Measurements from ENCODE around the gene CYP27C1. TPM values are rescaled to one million over a fixed set of nuclear protein-coding genes. Genes with fewer than 3 reads are reported as not detected.

CYP27C1 gene, protein sequence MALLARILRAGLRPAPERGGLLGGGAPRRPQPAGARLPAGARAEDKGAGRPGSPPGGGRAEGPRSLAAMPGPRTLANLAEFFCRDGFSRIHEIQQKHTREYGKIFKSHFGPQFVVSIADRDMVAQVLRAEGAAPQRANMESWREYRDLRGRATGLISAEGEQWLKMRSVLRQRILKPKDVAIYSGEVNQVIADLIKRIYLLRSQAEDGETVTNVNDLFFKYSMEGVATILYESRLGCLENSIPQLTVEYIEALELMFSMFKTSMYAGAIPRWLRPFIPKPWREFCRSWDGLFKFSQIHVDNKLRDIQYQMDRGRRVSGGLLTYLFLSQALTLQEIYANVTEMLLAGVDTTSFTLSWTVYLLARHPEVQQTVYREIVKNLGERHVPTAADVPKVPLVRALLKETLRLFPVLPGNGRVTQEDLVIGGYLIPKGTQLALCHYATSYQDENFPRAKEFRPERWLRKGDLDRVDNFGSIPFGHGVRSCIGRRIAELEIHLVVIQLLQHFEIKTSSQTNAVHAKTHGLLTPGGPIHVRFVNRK
- 2.2 and 2.4 TPM in 2 replicates for total RNA-seq

DNA sequence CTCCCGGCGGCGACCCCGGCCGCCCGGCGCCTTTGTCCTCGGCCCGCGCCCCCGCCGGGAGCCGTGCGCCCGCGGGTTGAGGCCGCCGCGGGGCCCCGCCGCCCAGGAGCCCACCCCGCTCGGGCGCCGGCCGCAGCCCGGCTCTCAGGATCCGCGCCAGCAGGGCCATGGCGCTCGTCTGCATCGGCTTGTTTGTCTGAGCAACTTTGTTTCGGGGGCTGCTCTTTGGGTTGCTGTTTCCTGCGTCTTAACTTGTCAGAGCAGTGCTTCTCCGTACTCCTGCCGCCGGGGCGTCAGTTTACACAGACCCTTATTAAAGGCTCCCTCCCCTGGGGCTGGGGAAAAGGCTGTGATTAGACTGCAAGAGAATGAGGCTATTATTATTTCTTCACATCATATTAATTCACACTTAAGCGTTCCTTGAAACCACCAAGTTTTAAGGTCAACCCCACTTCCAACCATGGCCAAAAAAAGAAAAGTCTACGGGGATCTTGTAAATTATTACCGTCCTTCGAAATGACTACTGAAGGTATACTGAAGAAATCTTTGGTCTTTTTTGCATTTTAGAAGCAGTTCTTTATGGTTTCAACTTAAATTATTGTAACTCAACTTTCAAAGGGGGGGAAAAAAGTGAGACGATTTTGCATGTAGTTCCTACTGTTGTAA is at the start of gene CYP27C1:
CYP27C1 (minus strand) TSS at position 198 of the 666 bp plus-strand sequence; CDS start at position 169, 29 bp downstream.
- DNase-seq (ENCODE audit: insufficient read length, low spot score, missing footprints), result peak; percentile 84
- H3K4me3 ChIP-seq (ENCODE audit: insufficient read depth, low read length), result peak within 1 kb of the TSS; percentile 77
- TF ChIP-seq, protein P1, sequence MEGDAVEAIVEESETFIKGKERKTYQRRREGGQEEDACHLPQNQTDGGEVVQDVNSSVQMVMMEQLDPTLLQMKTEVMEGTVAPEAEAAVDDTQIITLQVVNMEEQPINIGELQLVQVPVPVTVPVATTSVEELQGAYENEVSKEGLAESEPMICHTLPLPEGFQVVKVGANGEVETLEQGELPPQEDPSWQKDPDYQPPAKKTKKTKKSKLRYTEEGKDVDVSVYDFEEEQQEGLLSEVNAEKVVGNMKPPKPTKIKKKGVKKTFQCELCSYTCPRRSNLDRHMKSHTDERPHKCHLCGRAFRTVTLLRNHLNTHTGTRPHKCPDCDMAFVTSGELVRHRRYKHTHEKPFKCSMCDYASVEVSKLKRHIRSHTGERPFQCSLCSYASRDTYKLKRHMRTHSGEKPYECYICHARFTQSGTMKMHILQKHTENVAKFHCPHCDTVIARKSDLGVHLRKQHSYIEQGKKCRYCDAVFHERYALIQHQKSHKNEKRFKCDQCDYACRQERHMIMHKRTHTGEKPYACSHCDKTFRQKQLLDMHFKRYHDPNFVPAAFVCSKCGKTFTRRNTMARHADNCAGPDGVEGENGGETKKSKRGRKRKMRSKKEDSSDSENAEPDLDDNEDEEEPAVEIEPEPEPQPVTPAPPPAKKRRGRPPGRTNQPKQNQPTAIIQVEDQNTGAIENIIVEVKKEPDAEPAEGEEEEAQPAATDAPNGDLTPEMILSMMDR (IDR thresholded peaks at IDR 0.05; ENCODE audit: extremely low read depth, low read depth, low read length), result no peak

DNA sequence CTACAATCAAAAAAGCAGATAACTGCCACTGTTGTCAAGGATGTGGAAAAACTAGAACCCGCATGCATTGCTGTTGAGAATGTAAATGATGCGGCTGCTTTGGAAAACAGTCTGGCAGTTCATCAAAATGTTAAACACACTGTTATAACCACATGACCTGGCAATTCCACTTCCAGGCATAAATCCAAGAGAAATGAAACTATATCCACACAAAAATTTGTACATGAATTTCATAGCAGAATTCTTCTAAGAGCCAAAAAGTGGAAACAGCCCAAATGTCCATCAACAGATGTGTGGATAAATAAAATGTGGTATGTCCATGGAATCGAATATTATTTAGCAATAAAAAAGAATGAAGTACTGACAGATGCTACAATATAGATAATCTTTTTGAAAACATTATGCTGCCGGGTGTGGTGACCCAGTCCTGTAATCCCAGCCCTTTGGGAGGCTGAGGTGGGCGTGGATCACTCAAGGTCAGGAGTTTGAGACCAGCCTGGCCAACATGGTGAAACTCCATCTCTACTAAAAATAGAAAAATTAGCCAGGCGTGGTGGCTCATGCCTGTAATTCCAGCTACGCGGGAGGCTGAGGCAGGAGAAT is 41.8 kb upstream of the CYP27C1 start:
- Histone ChIP-seq H3K4me1 (ENCODE audit: insufficient read depth, low read length) (no peaks in the 10 kb centered on the region), H3K79me2 (ENCODE audit: insufficient read depth, low read length) (no peaks in the 10 kb centered on the region), H3K27me3 (ENCODE audit: insufficient read depth, low read length) (no peaks in the 10 kb centered on the region), H3K27ac (ENCODE audit: low read depth, low read length) (no peak overlapping the region), H3K4me3 (ENCODE audit: insufficient read depth, low read length) (no peak overlapping the region), H3K36me3 (ENCODE audit: insufficient read depth, low read length) (peaks cover 54% of the 10 kb centered on the region), H4K20me1 (ENCODE audit: insufficient read depth, low read length) (no peaks in the 10 kb centered on the region), H3K9me3 (ENCODE audit: low read depth, low read length) (no peaks in the 10 kb centered on the region), H3K4me2 (ENCODE audit: insufficient read depth, low read length) (no peak overlapping the region), H2AFZ (ENCODE audit: low read length) (no peak overlapping the region)
- TF ChIP-seq, protein P1 (IDR thresholded peaks at IDR 0.05; ENCODE audit: extremely low read depth, low read depth, low read length), result no peak
- peak; percentile 87 for DNase-seq (ENCODE audit: insufficient read length, low spot score, missing footprints)

More for the DNA sequence above, at the start of gene CYP27C1:
- Histone ChIP-seq H3K27me3 (ENCODE audit: insufficient read depth, low read length) (no peaks in the 10 kb centered on the region), H3K79me2 (ENCODE audit: insufficient read depth, low read length) (no peaks in the 10 kb centered on the region), H3K9me3 (ENCODE audit: low read depth, low read length) (no peaks in the 10 kb centered on the region), H3K36me3 (ENCODE audit: insufficient read depth, low read length) (no peaks in the 10 kb centered on the region), H3K4me2 (ENCODE audit: insufficient read depth, low read length) (peak within 1 kb of the TSS; percentile 88), H3K4me1 (ENCODE audit: insufficient read depth, low read length) (peaks cover 24% of the 10 kb centered on the region), H2AFZ (ENCODE audit: low read length) (peak within 1 kb of the TSS; percentile 89), H4K20me1 (ENCODE audit: insufficient read depth, low read length) (no peaks in the 10 kb centered on the region), H3K27ac (ENCODE audit: low read depth, low read length) (peak within 1 kb of the TSS; percentile 28)

DNA sequence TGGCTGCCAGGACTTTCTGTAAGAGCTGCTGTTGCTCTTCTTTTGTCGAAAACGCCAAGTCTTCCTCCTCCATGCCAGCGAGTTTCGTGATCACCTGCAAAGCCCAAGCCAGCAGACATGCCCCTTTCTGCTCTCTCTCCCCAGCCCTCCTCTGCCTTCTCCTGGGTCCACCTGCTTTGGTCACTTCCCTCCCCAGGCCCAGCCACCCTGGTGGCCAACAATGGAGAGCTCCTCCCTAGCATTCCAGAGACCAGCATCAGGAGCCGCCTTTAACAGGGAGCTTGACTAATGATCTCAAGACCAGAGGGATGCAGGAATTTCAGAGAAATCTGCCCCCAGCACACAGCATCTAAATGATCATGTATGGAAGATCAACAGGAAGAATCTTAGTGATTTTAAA is 39.3 kb upstream of the CYP27C1 start:
- Histone ChIP-seq H3K36me3 (ENCODE audit: insufficient read depth, low read length) (peaks cover 47% of the 10 kb centered on the region), H3K9me3 (ENCODE audit: low read depth, low read length) (no peaks in the 10 kb centered on the region), H4K20me1 (ENCODE audit: insufficient read depth, low read length) (no peaks in the 10 kb centered on the region), H3K27ac (ENCODE audit: low read depth, low read length) (no peak overlapping the region), H3K4me1 (ENCODE audit: insufficient read depth, low read length) (peaks cover 3% of the 10 kb centered on the region), H3K4me2 (ENCODE audit: insufficient read depth, low read length) (no peak overlapping the region), H3K4me3 (ENCODE audit: insufficient read depth, low read length) (no peak overlapping the region), H2AFZ (ENCODE audit: low read length) (no peak overlapping the region), H3K79me2 (ENCODE audit: insufficient read depth, low read length) (no peaks in the 10 kb centered on the region), H3K27me3 (ENCODE audit: insufficient read depth, low read length) (no peaks in the 10 kb centered on the region)
- TF ChIP-seq, protein P1 (IDR thresholded peaks at IDR 0.05; ENCODE audit: extremely low read depth, low read depth, low read length), result no peak
- DNase-seq (ENCODE audit: insufficient read length, low spot score, missing footprints), result no peak
